Loucy (cell line): ENCODE data around the gene INPP5F.

Experiments used
- H2AFZ ChIP-seq: fragments of 200-600 bp; sonication (generic); 2 replicates; pipeline ENCODE4 v1.6.0; 2016; ENCODE audit warnings: antibody characterized with exemption, mild to moderate bottlenecking, low read length, moderate library complexity
- H3F3A ChIP-seq: fragments of 200-600 bp; 2 replicates; pipeline ENCODE4 v1.6.0; 2016; ENCODE audit warnings: antibody characterized with exemption, low read depth, mild to moderate bottlenecking
- H3K27me3 ChIP-seq: fragments of 200-600 bp; sonication (generic); 2 replicates; pipeline ENCODE4 v1.6.1; 2014; ENCODE audit warnings: low read length, mild to moderate bottlenecking; ENCODE audit not compliant: insufficient read depth, poor library complexity, severe bottlenecking
- H3K36me3 ChIP-seq: fragments of 200-600 bp; sonication (generic); 2 replicates; pipeline ENCODE4 v1.6.1; 2016; ENCODE audit warnings: low read length; ENCODE audit not compliant: insufficient read depth
- H3K4me1 ChIP-seq: fragments of 200-600 bp; sonication (generic); 2 replicates; pipeline ENCODE4 v1.5.1; 2014; ENCODE audit warnings: low read length, mild to moderate bottlenecking; ENCODE audit not compliant: insufficient read depth, poor library complexity, severe bottlenecking
- H3K4me2 ChIP-seq: fragments of 200-600 bp; sonication (generic); 2 replicates; pipeline ENCODE4 v1.6.0; 2014; ENCODE audit warnings: antibody characterized with exemption, low read length, low read depth, mild to moderate bottlenecking; ENCODE audit not compliant: poor library complexity, severe bottlenecking
- H3K4me3 ChIP-seq: fragments of 200-600 bp; sonication (generic); 2 replicates; pipeline ENCODE4 v1.5.1; 2014; ENCODE audit warnings: low read length, mild to moderate bottlenecking, mixed read lengths; ENCODE audit not compliant: poor library complexity, severe bottlenecking
- H3K79me2 ChIP-seq: fragments of 200-600 bp; sonication (generic); 2 replicates; pipeline ENCODE4 v1.6.1; 2014; ENCODE audit warnings: low read length; ENCODE audit not compliant: insufficient read depth
- H3K9ac ChIP-seq: fragments of 200-600 bp; sonication (generic); 2 replicates; pipeline ENCODE4 v1.6.0; 2014; ENCODE audit warnings: mild to moderate bottlenecking, low read depth, low read length, moderate library complexity; ENCODE audit not compliant: poor library complexity, severe bottlenecking
- H3K9me2 ChIP-seq: fragments of 200-600 bp; sonication (generic); replicated peaks from 2 replicates; pipeline ENCODE4 v1.6.1; 2016; ENCODE audit warnings: low read depth, low read length, mixed read lengths
- H3K9me3 ChIP-seq: fragments of 200-600 bp; sonication (generic); 2 replicates; pipeline ENCODE4 v1.6.1; 2014; ENCODE audit warnings: mild to moderate bottlenecking, antibody characterized with exemption, low read length, low read depth; ENCODE audit not compliant: insufficient read depth
- H4K20me1 ChIP-seq: fragments of 200-600 bp; sonication (generic); 2 replicates; pipeline ENCODE4 v1.6.0; 2014; ENCODE audit warnings: antibody characterized with exemption, low read length, mild to moderate bottlenecking; ENCODE audit not compliant: insufficient read depth, poor library complexity, severe bottlenecking
- CTCF ChIP-seq: fragments of 200-600 bp; sonication (generic); conservative IDR thresholded peaks from 2 replicates; pipeline ENCODE4 v1.5.1; 2014; ENCODE audit warnings: mild to moderate bottlenecking, antibody characterized with exemption, low read length
- EZH2phosphoT487 ChIP-seq: fragments of 200-600 bp; IDR thresholded peaks from 2 replicates; pipeline ENCODE4 v1.6.1; 2018; ENCODE audit warnings: antibody characterized with exemption, mild to moderate bottlenecking, moderate library complexity, borderline replicate concordance

Gene INPP5F

GRCh38 chr10:119768455-119769094 lies 42.7 kb downstream of the INPP5F start:
- Histone ChIP-seq H3K36me3 (no peaks in the 10 kb centered on the region), H3K9me2 (no peaks in the 10 kb centered on the region), H3K4me2 (no peak overlapping the region)

GRCh38 chr10:119769886-119770285 lies 44.0 kb downstream of the INPP5F start:
- Histone ChIP-seq H3K4me2 (no peak overlapping the region), H3K4me3 (no peak overlapping the region), H3F3A (no peaks in the 10 kb centered on the region), H3K4me1 (no peaks in the 10 kb centered on the region), H3K9me2 (no peaks in the 10 kb centered on the region), H3K27me3 (no peaks in the 10 kb centered on the region), H2AFZ (no peak overlapping the region), H3K79me2 (no peaks in the 10 kb centered on the region), H4K20me1 (no peaks in the 10 kb centered on the region), H3K36me3 (no peaks in the 10 kb centered on the region), H3K9ac (no peak overlapping the region), H3K9me3 (no peaks in the 10 kb centered on the region)
- TF ChIP-seq EZH2phosphoT487 (no peak), CTCF (no peak)

More at GRCh38 chr10:119768455-119769094, 42.7 kb downstream of the INPP5F start:
- no peaks in the 10 kb centered on the region for H3K9me3 ChIP-seq
- H4K20me1 ChIP-seq = no peaks in the 10 kb centered on the region
- H3F3A ChIP-seq = no peaks in the 10 kb centered on the region
- H3K4me3 ChIP-seq = no peak overlapping the region
- no peak overlapping the region for H2AFZ ChIP-seq
- TF ChIP-seq EZH2phosphoT487 (no peak), CTCF (no peak)
- no peak overlapping the region for H3K9ac ChIP-seq
- no peaks in the 10 kb centered on the region for H3K4me1 ChIP-seq
- H3K27me3 ChIP-seq = no peaks in the 10 kb centered on the region
- H3K79me2 ChIP-seq = no peaks in the 10 kb centered on the region

DNA sequence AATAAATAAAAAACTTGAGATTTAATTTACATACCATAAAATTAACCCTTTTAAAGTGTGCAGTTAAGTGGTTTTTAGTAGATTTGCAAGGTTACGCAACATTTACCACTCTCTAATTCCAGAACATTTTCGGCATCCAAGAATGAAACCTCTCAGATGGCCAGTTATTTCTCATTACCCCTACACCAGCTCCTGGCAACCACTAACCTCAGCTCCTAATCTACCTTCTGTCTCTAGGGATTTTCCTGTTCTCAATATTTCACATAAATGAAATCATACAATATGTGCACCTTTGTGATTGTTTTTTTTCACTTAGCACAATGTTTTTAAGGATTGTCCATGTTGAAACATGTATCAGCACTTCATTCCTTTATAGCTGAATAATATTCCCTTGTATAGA lies 45.1 kb downstream of the INPP5F start:
- H3K4me3 ChIP-seq = no peak overlapping the region
- H3K27me3 ChIP-seq = no peaks in the 10 kb centered on the region
- H3K9me3 ChIP-seq = no peaks in the 10 kb centered on the region
- H3K9ac ChIP-seq = no peak overlapping the region
- no peaks in the 10 kb centered on the region for H3K79me2 ChIP-seq
- H3K9me2 ChIP-seq = no peaks in the 10 kb centered on the region
- H2AFZ ChIP-seq = no peak overlapping the region
- H3K36me3 ChIP-seq = no peaks in the 10 kb centered on the region
- no peak overlapping the region for H3K4me2 ChIP-seq
- H4K20me1 ChIP-seq = no peaks in the 10 kb centered on the region
- no peaks in the 10 kb centered on the region for H3K4me1 ChIP-seq
- TF ChIP-seq CTCF (no peak), EZH2phosphoT487 (no peak)
- H3F3A ChIP-seq = no peaks in the 10 kb centered on the region
